ENCODE data around the gene ZBTB39.

DNA sequence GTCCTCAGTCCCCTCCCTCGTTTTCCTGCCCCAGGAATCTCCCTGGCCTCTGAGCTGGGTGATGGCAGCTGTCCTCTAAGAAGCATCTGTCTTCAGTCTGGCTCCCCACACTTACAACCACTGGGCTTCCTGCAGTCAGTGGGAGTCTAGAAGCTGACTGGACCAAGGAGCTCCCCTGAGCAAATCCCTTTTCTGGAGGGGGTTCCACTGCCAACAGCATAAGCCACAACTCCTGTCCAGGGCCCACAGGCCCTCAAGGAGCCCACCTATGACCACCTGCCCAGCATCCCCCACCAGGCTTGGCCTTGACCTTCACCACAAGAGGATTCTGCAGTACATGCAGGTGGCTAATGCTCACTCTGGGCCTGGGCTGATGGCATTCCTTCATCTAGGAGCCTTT lies 53.0 kb downstream of the ZBTB39 start:
- TF ChIP-seq, protein P1, sequence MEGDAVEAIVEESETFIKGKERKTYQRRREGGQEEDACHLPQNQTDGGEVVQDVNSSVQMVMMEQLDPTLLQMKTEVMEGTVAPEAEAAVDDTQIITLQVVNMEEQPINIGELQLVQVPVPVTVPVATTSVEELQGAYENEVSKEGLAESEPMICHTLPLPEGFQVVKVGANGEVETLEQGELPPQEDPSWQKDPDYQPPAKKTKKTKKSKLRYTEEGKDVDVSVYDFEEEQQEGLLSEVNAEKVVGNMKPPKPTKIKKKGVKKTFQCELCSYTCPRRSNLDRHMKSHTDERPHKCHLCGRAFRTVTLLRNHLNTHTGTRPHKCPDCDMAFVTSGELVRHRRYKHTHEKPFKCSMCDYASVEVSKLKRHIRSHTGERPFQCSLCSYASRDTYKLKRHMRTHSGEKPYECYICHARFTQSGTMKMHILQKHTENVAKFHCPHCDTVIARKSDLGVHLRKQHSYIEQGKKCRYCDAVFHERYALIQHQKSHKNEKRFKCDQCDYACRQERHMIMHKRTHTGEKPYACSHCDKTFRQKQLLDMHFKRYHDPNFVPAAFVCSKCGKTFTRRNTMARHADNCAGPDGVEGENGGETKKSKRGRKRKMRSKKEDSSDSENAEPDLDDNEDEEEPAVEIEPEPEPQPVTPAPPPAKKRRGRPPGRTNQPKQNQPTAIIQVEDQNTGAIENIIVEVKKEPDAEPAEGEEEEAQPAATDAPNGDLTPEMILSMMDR (IDR thresholded peaks at IDR 0.05), result no peak
- no peak for TF ChIP-seq EZH2 (IDR thresholded peaks at IDR 0.05; ENCODE audit: borderline replicate concordance, insufficient read depth, low read depth, low read length, poor library complexity, severe bottlenecking)

Data from B cell (primary cell).